HG02973 (cell line): Measurements from ENCODE around the gene KIAA1671.

Experiments used
- ATAC-seq: cut with Tn5 transposase; IDR thresholded peaks from one replicate; pipeline ENCODE4 v1.9.1; 2021; ENCODE audit warnings: moderate library complexity; ENCODE audit not compliant: unreplicated experiment

The KIAA1671 gene

DNA sequence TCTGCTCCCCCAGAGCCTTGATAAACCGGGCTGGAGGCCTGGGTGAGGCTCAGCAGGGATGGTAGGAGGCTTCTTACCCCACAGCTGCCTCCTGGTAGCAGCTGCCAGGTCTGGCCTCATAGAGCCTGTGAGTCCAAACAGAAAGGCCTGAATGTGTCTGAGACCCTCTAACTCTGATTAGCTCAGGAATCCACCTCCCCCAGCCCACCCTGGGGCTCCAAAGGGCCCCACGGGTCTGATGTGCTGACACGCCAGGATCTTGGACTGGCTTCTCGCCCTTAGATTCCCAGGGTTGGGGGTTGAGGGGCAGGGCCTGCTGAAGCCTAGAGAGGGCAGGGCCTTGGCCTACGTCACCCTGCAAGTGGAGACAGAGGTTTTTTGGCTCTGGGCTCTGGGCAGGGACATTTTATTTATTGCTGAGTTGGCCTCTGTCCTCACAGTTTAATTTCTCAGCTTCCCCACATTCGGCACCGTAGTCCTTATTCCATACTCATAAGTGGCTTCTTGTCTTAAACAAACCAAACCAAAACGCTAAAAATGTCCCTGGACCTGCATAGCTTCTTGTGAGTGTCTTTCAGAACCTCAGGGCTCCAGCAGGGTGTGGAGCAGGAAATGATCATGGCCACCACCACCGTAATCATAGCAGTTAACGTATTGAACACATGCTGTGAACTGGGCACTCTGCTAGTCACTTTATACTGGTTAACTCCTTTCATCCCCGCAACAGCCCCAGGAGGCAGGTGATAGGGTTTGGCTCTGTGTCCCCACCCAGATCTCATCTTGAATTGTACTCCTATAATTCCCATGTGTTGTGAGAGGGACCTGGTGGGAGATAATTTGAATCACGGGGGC is 25.1 kb downstream of the KIAA1671 start:
- no peak for ATAC-seq

- ATAC-seq, result no peak
These were observed 25.8 kb downstream of the KIAA1671 start for GRCh38 chr22:24978308-24978707.

DNA sequence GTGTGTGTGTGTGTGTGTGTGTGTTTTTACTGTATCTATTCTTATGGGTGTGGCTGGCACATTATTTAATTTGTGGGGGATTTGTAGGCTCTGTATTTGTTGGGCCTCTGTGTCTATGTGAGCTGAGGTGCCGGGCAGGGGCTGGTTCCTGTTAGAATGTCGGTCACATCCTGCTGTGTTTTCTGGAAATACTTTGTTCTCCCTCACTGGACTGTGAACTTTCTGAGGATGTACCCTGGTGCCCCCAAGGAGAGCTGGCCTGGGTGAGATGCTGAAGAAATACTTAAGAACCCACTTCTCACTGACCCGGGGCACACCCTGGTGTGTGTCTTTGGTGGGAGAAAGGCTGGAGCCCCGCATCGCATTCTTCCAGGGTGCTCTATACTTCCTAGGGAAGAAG is 28.6 kb downstream of the KIAA1671 start:
- no peak for ATAC-seq

DNA sequence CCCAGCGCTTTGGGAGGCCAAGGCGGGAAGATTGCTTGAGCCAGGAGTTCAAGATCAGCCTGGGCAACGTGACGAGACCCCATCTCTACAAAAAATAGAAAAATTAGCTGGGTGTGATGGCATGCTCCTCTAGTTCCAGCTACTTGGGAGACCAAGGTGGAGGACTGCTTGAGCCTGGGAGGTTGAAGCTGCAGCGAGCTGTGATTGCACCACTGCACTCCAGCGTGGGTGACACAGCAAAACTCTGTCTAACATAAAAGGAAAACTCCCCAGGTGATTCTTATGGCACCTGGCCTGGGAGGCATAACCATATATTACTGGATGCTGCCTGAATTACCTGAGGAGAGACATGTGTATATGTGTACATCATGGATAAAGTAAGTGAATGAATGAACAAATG is 29.1 kb downstream of the KIAA1671 start:
- ATAC-seq, result no peak

DNA sequence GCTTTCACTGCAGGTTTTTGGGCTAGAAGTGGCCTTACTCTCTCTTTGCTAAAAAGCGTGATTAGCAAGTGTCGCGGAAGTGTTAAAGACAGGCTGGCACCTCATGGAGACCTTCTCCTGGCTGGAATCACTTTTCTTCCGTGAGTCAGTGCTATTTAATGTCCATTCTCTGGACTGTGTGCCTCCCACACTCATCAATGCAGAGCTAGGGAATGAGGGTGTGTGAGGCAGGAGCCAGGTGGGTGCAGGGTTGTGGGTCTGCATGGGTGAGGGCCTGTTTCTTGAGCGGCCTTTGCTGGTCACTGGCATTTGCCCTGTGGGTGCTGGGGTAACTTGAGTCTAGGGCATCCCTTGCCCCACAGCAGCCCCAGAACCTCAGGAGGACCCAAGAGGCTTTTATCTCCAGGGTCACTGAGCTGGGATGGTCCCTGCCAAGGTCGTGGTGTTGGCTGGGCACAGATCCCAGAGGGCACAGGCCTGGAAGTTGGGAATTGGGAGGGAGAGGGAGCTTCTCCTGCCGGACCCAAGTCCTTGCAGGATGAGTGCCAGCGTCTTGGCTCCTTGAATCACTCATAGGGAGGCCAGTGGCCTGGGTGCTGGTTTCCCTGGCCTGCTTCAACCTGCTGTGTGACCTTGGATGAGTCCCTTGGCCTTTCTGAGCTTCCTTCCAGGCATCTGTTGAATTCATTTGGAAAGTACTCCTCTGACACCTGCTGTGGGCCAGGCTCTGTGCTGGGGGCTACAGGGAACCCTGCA is 30.0 kb downstream of the KIAA1671 start:
- ATAC-seq, result no peak

- no peak for ATAC-seq
These were observed 30.6 kb downstream of the KIAA1671 start for GRCh38 chr22:24983151-24983550.

DNA sequence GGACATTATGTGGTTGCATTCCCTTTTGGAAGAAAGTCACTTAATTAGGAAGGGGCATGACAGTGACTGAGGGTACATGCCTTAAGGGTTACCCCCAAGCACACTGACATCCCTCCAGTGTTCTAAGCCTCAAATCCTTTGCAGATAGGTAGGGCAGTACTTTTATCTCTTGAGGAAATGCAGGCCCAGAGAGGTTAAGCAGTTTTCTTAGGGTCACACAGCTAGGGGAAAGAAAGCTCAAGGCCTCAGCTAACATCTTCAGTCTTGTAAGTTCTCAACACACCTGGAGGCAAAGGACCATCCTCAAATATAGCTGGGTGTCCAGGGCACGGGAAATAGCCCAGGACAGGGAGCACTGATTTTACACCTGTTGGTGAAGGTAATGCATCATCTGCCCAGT is 31.6 kb downstream of the KIAA1671 start:
- no peak for ATAC-seq

- ATAC-seq, result no peak
These were observed 33.3 kb downstream of the KIAA1671 start for GRCh38 chr22:24985826-24986214.

DNA sequence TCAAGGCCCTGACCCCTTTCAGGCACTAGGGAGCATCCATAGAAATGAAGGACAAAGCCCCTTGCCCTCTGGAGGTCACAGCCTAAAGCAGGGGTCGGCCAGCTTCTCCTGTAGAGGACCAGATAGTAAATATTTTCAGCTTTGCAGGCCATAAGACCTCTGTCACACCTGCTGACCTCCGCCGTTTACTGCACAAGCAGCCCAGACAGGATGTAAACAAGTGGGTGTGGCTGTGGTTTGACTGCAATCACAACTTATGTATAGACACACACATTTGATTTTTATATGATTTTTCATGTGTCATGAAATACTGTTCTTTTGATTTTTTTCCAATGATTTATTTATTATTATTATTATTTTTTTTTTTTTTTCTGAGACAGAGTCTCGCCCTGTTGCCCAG is 34.3 kb downstream of the KIAA1671 start:
- ATAC-seq, result no peak

DNA sequence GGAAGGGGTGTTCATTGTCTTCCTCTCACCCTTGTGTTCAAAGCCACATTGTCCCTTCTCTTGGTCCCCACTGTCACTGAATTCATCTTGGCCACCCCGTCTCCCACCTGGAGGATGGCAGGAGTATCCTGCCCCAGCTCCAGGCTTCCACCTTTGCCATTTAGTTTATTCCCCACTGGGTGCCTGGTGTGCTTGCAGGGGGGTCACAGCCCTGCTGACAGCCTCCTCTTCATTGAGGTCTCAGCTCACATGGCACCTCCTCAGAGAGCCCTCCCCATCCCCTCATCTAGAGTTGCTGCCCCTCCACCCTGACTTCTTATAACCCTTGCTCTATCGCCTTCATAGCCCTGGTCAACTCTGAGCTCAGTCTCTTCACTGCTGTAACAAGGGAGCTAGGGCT is 36.6 kb downstream of the KIAA1671 start:
- no peak for ATAC-seq

- no peak for ATAC-seq
These were observed 37.0 kb downstream of the KIAA1671 start for GRCh38 chr22:24989541-24989951.

GRCh38 chr22:24990344-24990905 is 37.9 kb downstream of the KIAA1671 start:
- ATAC-seq, result no peak

- ATAC-seq, result no peak
These were observed 40.4 kb downstream of the KIAA1671 start for GRCh38 chr22:24992946-24993345.

DNA sequence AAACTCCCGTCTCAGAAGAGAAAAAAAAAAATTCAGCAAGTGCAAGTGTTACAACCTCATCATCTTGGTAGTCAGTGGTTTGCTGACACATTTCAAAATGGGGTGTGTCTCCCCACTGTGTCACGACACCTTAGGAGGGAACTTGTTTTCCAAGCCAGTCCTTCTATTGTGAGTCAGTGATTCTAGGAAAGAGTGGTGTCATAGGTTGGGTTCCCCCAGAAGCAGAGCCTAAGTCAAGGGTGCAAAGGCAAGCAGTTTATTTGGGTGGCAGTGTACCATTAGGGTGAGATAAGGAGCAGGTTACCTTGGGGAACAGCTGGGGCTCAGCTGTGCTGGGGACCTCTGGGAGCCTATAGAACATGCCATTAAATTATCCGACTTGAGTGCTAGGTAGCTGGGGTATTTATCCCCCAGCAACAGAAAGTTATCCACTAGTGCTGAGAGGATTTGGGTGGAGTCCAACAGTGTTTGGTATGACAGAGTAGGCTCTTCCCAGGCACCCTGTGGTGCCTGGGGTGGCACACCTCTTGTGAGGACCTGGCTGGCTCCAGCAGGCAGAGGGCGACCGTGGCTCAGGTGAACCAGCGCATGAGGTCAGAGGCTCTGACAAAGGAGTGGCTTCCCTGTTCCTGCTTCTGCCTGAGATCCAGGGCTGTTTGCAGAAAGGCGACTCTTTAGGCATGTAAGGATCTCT is 41.7 kb downstream of the KIAA1671 start:
- no peak for ATAC-seq

DNA sequence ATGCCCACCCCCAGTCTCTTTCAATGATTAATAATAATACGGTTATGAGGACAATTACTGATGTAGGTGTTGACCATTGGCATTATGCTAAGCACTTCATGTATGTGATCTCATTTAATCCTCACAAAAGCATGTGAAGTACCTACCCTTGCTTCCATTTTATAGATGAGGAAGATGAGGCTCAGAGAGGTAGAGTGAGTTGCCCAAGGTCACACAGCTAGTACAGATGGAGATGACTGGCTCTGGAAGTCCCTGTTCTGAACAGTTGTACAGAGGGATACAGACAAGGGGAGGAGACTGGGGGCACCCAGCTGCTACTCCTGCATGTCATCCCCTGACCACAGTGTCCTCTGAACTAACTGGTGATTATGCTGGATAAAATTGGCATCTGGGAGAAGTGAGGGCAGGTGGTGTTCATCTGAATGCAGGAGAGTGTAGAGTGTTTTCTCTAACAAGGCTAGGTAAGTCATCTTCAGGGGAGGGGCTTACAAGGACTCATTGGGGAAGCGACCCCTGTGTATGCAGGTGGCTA is 43.2 kb downstream of the KIAA1671 start:
- no peak for ATAC-seq

- no peak for ATAC-seq
These were observed 44.0 kb downstream of the KIAA1671 start for GRCh38 chr22:24996420-24996952.

- ATAC-seq, result no peak
These were observed 44.5 kb downstream of the KIAA1671 start for GRCh38 chr22:24997023-24997422.

GRCh38 chr22:25000686-25001085 is 48.2 kb downstream of the KIAA1671 start:
- ATAC-seq, result no peak

DNA sequence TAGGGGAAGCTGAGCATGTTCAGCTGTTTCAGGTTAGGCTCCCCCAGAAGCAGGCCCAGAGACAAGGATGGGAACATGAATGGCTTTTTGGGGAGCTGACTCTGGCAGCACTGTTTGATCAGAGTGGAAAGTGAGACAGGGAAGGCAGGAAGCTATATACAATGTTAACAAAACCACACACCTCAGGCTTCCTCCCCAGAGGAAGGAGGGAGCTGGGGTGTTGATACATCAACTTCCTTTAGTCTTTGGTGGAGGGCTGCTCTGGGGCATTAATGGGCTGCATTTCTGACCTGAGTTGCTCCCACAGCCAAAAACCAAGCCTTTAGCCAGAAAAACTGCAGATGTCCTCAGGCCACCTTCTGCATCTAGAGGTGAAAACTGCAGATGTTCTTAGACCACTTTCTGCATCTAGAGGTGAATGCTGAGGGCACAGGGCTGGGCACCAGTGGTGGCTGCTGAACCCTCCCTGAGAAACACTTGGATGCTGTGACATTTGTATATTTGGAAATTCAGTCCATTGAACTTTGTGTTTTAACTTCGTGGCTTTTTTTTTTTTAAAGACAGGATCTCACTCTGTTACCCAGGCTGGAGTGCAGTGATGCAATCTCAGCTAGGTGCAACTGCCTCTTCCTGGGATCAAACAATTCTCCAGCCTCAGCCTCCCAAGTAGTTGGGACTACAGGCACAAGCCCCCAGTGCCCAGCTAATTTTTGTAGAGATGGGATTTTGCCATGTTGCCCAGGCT is 49.9 kb downstream of the KIAA1671 start:
- ATAC-seq, result no peak

DNA sequence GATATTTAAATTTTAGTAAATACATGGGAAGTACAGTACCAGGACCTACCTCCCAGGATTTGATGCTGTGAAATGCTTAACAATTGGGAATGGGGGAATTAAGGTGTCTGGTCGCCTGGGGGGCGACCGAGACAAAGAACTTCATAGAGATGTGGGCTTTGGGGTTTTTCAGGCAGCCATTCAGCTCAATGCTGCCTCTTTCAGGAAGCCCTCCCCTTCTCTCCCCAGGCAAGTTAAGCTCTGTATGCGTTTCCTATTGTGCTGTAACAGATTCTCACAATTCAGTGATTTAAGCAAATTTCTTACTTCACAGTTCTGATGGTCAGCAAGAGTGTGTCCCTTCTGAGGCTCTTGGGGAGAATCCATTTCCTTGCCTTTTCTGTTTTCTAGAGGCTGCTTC is 53.8 kb downstream of the KIAA1671 start:
- ATAC-seq, result no peak
